ENCODE results near the gene NAT16. TPM values are rescaled to one million over a fixed set of nuclear protein-coding genes. Genes with fewer than 3 reads are reported as not detected.

NAT16 gene
- total and polyA plus RNA-seq, 9 of the 15 experiments (the other 6 are each of a cell fraction or from before 2014, with no cell fraction given), result 0.04 TPM; not detected in 8

- TF ChIP-seq ZNF609 (CRISPR knock-in tag; IDR thresholded peaks at IDR 0.05; ENCODE audit: borderline replicate concordance) (no peak), BRD9 (IDR thresholded peaks at IDR 0.05; ENCODE audit: low read depth, partially characterized antibody) (no peak), ZNF146 (CRISPR knock-in tag; IDR thresholded peaks at IDR 0.05; ENCODE audit: unreplicated experiment) (no peak), POLR3A (IDR thresholded peaks at IDR 0.05; ENCODE audit: borderline replicate concordance, extremely low read depth, insufficient read depth, insufficient read length) (no peak), FOXA3 (CRISPR knock-in tag; conservative IDR thresholded peaks at IDR 0.05 in 1 of 2, IDR thresholded peaks at IDR 0.05 in 1 of 2) (no peak), ZNF263 (CRISPR knock-in tag; IDR thresholded peaks at IDR 0.05; ENCODE audit: borderline replicate concordance) (no peak), BACH1 (tag; IDR thresholded peaks at IDR 0.05) (no peak), CCNT2 (IDR thresholded peaks at IDR 0.05; ENCODE audit: borderline replicate concordance, extremely low read depth, insufficient read length, low read depth, low read length) (no peak), ETV6 (IDR thresholded peaks at IDR 0.05; ENCODE audit: borderline replicate concordance in 1 of 2, low read depth in 2 of 2, low read length in 1 of 2) (no peak), ETV6 (CRISPR knock-in tag; IDR thresholded peaks at IDR 0.05; ENCODE audit: borderline replicate concordance) (no peak), SNRNP70 (optimal IDR thresholded peaks at IDR 0.05; ENCODE audit: low read depth, low read length) (no peak), ZNF444 (CRISPR knock-in tag; IDR thresholded peaks at IDR 0.05) (no peak), GTF2F1 (IDR thresholded peaks at IDR 0.05; ENCODE audit: low read depth, low read length) (no peak), SFPQ (IDR thresholded peaks at IDR 0.05; ENCODE audit: low read depth, low read length) (no peak), ZBED1 (IDR thresholded peaks at IDR 0.05) (no peak), USF2 (CRISPR knock-in tag; IDR thresholded peaks at IDR 0.05) (no peak), ZNF512 (tag; IDR thresholded peaks at IDR 0.05) (no peak)
Observed at GRCh38 chr7:101126651-101127459, 53.2 kb downstream of the NAT16 start, which contains the start of gene SERPINE1 (continued).
